GM12878 (cell line): ENCODE results near the gene NAA38. TPM values are rescaled to one million over a fixed set of nuclear protein-coding genes. Genes with fewer than 3 reads are reported as not detected.

Source experiments
- ATAC-seq: fragments of 200-7000 bp; cut with Tn5 transposase; 3 replicates; pipeline ENCODE4 v1.9.1; 2020; ENCODE audit warnings: mild to moderate bottlenecking, moderate library complexity
- BruUV-seq: library from RNA; stranded (reverse); fragments of 400-500 nt; replicated peaks from 2 replicates; lab custom pipeline; 2021; lab: Mats Ljungman, UMichigan
- CTCF ChIA-PET: fragments of 300-600 bp; sonication (Branson Sonifier 250); formaldehyde crosslinking; extraction: SDS; loops from one replicate; lab custom pipeline; 2021; ENCODE audit warnings: inconsistent platforms; lab: Yijun Ruan, JAX
- POLR2A ChIA-PET: fragments of 350-600 bp; formaldehyde crosslinking; extraction: SDS; loops from one replicate; lab custom pipeline; 2021; ENCODE audit warnings: inconsistent platforms; lab: Charles Lee
- RAD21 ChIA-PET: fragments of 300-600 bp; sonication (Branson Sonifier 250); formaldehyde crosslinking; loops from one replicate; lab custom pipeline; 2023; ENCODE audit warnings: antibody characterized with exemption; ENCODE audit not compliant: unreplicated experiment; lab: Charles Lee
- SMC1A ChIA-PET: fragments of 300-600 bp; sonication (Branson Sonifier 250); formaldehyde crosslinking; loops from one replicate; lab custom pipeline; 2023; ENCODE audit not compliant: unreplicated experiment, uncharacterized antibody; lab: Charles Lee
- DNase-seq: peaks from one replicate; pipeline ENCODE4 v3.0.0-alpha.2; 2011; ENCODE audit warnings: low read depth, low spot score
- FAIRE-seq: peaks from 3 replicates; lab custom pipeline; 2011; peaks lifted over from hg19 to GRCh38; lab: Jason Lieb, UNC
- H2AFZ ChIP-seq: 2 replicates; pipeline ENCODE4 v1.6.0; 2011; ENCODE audit warnings: low read depth, low read length, control low read depth; ENCODE audit not compliant: control insufficient read depth
- H3K27ac ChIP-seq: 2 replicates; pipeline ENCODE4 v1.5.1; 2011; ENCODE audit warnings: control low read depth; ENCODE audit not compliant: control insufficient read depth, insufficient read depth
- H3K27me3 ChIP-seq, 2 experiments: replicated peaks in 1 of 2; 2 replicates each; pipeline versions ENCODE4 v1.6.0 to v1.6.1; 2011; ENCODE audit warnings: low read length in 1 of 2; ENCODE audit not compliant: control insufficient read depth in 2 of 2, insufficient read depth in 2 of 2
- H3K36me3 ChIP-seq, 2 experiments: 2 replicates each; pipeline ENCODE4 v1.5.1; 2011; ENCODE audit warnings: low read length in 1 of 2; ENCODE audit not compliant: control insufficient read depth in 2 of 2, insufficient read depth in 2 of 2
- H3K4me1 ChIP-seq: 2 replicates; pipeline ENCODE4 v1.6.1; 2011; ENCODE audit warnings: mild to moderate bottlenecking, low read length, moderate library complexity, mixed read lengths; ENCODE audit not compliant: control insufficient read depth, insufficient read depth
- H3K4me2 ChIP-seq: 2 replicates; pipeline ENCODE4 v1.6.0; 2011; ENCODE audit warnings: control low read depth; ENCODE audit not compliant: control insufficient read depth, insufficient read depth
- H3K4me3 ChIP-seq: fragments of 200-600 bp; sonication (generic); 2 replicates; pipeline ENCODE4 v1.5.1; 2016
- H3K79me2 ChIP-seq: 2 replicates; pipeline ENCODE4 v1.6.0; 2011; ENCODE audit warnings: low read length; ENCODE audit not compliant: control insufficient read depth, insufficient read depth
- H3K9ac ChIP-seq: 2 replicates; pipeline ENCODE4 v1.8.0; 2011; ENCODE audit warnings: low read length, control low read depth, mixed read lengths; ENCODE audit not compliant: control insufficient read depth, insufficient read depth
- H3K9me3 ChIP-seq: replicated peaks from 3 replicates; pipeline ENCODE4 v1.5.1; 2011; ENCODE audit warnings: mild to moderate bottlenecking, low read length; ENCODE audit not compliant: control insufficient read depth, insufficient read depth
- H4K20me1 ChIP-seq: 2 replicates; pipeline ENCODE4 v1.6.0; 2011; ENCODE audit not compliant: control insufficient read depth, insufficient read depth
- GATAD2B ChIP-seq: fragments of 450-650 bp; conservative IDR thresholded peaks from 2 replicates; pipeline ENCODE4 v1.6.1; 2017; ENCODE audit warnings: low read depth, mild to moderate bottlenecking, moderate library complexity
- IKZF1 ChIP-seq: fragments of 450-650 bp; conservative IDR thresholded peaks from 2 replicates; pipeline ENCODE4 v1.6.1; 2017; ENCODE audit warnings: antibody characterized with exemption, mild to moderate bottlenecking
- IKZF2 ChIP-seq, 2 experiments: fragments of 450-650 bp; IDR thresholded peaks; 2 replicates each; pipeline ENCODE4 v1.6.1; 2017; ENCODE audit warnings: mild to moderate bottlenecking in 2 of 2, moderate library complexity in 2 of 2
- RAD51 ChIP-seq: fragments of 450-650 bp; IDR thresholded peaks from 2 replicates; pipeline ENCODE4 v1.6.1; 2016; ENCODE audit warnings: moderate library complexity, mild to moderate bottlenecking, inconsistent platforms
- SMC3 ChIP-seq: IDR thresholded peaks from 2 replicates; pipeline ENCODE4 v1.6.1; 2011; ENCODE audit warnings: low read length, improper control_type of control experiment, borderline replicate concordance
- TCF12 ChIP-seq: IDR thresholded peaks from 2 replicates; pipeline ENCODE4 v1.6.1; 2011; ENCODE audit warnings: low read depth, mild to moderate bottlenecking, low read length
- ZNF207 ChIP-seq: fragments of 450-650 bp; IDR thresholded peaks from 2 replicates; pipeline ENCODE4 v1.6.1; 2014; ENCODE audit warnings: antibody characterized with exemption, mild to moderate bottlenecking, borderline replicate concordance
- WGBS: methylation state at CpG from one replicate; pipeline ENCODE4 v1.1.6; 2016; ENCODE audit warnings: low lambda C conversion rate; ENCODE audit not compliant: insufficient replicate concordance, insufficient coverage; ENCODE audit errors: missing lambda C conversion rate; 5-methylcytosine and 5-hydroxymethylcytosine counted together
- in situ Hi-C: fragments of 300-500 bp; cut with MboI; formaldehyde crosslinking; loops from 9 replicates; pipeline ENCODE4 v1.14.3; 2018; ENCODE audit warnings: mixed read lengths
- intact Hi-C: fragments of 100-400 bp; cut with micrococcal nuclease; formaldehyde crosslinking; loops from one replicate; pipeline ENCODE4 v1.14.2; 2022; ENCODE audit not compliant: unreplicated experiment
- polyA plus RNA-seq, 11 experiments: library from polyadenylated mRNA; depleted of rRNA in 4 of 11; unstranded in 6 of 11; stranded (reverse) in 5 of 11; fragments of >200 nt; fragmentation: Nextera tagmentation in 4 of 11; fragmentation: Illumina TruSeq in 1 of 11; extraction: Ambion mirVana in 4 of 11; extraction: Trizol in 1 of 11; gene quantifications; 1 replicate in 1 of 11; 2 replicates in 10 of 11; pipeline versions ENCODE4 v1.2.1 to v1.2.3, GENCODE V29; 2011 to 2016; ENCODE audit warnings: inconsistent platforms in 2 of 11, missing spikeins in 2 of 11, low read depth in 1 of 11
- total RNA-seq, 4 experiments: library from RNA; depleted of rRNA in 3 of 4; stranded (reverse); fragments of >200 nt in 3 of 4; fragmentation: Illumina TruSeq in 1 of 4; extraction: Trizol in 1 of 4; gene quantifications; 2 replicates each; pipeline versions ENCODE4 v1.2.1 to v1.2.3, GENCODE V29; 2013 to 2021
- TF ChIP-seq, protein P1 (sequence below): fragments of 450-650 bp; IDR thresholded peaks from 2 replicates; pipeline ENCODE4 v1.6.1; 2017; ENCODE audit warnings: low read depth, mild to moderate bottlenecking, moderate library complexity
- TF ChIP-seq, protein P2 (sequence below): fragments of 450-650 bp; IDR thresholded peaks from 2 replicates; pipeline ENCODE4 v1.6.1; 2016; ENCODE audit warnings: mild to moderate bottlenecking, moderate library complexity, borderline replicate concordance

The NAA38 gene
- total and polyA plus RNA-seq, 10 of the 15 experiments (the other 5 are each of a cell fraction or from before 2014, with no cell fraction given) = 31.5 to 337 (median 215) TPM

DNA sequence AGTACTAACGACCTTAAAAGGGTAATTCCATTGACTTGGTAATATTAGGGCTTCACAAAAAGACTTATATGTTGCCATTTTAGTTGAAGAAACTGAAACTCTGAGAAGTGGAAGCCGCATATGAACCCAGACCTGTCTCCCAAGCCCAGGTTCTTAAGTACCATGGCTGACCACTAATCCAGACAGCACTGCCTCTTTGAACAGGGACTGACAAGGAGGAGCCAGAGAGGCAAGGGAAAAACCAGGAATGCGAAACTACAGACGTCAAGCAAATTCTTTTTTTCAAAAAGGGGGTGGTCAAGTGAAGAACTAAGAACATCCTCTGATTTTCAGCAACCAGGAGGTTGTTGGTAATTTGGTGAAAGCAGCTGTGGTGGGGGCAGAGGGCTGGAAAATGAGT lies 15.7 kb upstream of the NAA38 start:
- H3K27me3 ChIP-seq = no peaks in the 10 kb centered on the region
- no peaks in the 10 kb centered on the region; a peak in 2 of 4 replicates for H3K36me3 ChIP-seq
- H3K4me2 ChIP-seq = no peak overlapping the region
- ChIA-PET SMC1A (interaction anchor here (1.3 to 1.8 kb wide), 2 partner anchors 11 to 129 kb away, joined by 5 to 6 read pairs; no protein-coding TSS in a partner anchor), CTCF (interaction anchor here (1.1 to 15.5 kb wide), 5 partner anchors 10 to 112 kb away, joined by 3 to 308 read pairs (median 19); no protein-coding TSS in a partner anchor), RAD21 (interaction anchor here (0.8 to 1.5 kb wide), 2 partner anchors 14 to 59 kb away, joined by 3 read pairs; partner anchors contain the start of genes CNTROB and TRAPPC1), POLR2A (interaction anchor here (1.2 kb wide), 1 partner anchor 186 kb away, joined by 3 read pairs; the partner anchor contains the start of gene TP53)
- no peaks in the 10 kb centered on the region for H3K9me3 ChIP-seq
- H4K20me1 ChIP-seq = no peaks in the 10 kb centered on the region
- H2AFZ ChIP-seq = no peak overlapping the region
- BruUV-seq = no TSS peak
- ATAC-seq (peak; percentile 58; the same call in 2 of the 3 replicates), DNase-seq (no peak), FAIRE-seq (no peak)
- in situ Hi-C loops = no loop called here
- 0 out of 2 replicates have a peak, but pooled peaks cover 8% of the 10 kb centered on the region for H3K4me1 ChIP-seq
- H3K4me3 ChIP-seq = no peak overlapping the region
- 0 out of 2 replicates have a peak, but pooled peaks have one; percentile 30 for TF ChIP-seq IKZF1
- TF ChIP-seq, protein P1, sequence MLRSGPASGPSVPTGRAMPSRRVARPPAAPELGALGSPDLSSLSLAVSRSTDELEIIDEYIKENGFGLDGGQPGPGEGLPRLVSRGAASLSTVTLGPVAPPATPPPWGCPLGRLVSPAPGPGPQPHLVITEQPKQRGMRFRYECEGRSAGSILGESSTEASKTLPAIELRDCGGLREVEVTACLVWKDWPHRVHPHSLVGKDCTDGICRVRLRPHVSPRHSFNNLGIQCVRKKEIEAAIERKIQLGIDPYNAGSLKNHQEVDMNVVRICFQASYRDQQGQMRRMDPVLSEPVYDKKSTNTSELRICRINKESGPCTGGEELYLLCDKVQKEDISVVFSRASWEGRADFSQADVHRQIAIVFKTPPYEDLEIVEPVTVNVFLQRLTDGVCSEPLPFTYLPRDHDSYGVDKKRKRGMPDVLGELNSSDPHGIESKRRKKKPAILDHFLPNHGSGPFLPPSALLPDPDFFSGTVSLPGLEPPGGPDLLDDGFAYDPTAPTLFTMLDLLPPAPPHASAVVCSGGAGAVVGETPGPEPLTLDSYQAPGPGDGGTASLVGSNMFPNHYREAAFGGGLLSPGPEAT = no peak
- no peak for TF ChIP-seq IKZF2 (IDR thresholded peaks at IDR 0.05)
- H3K79me2 ChIP-seq = no peaks in the 10 kb centered on the region; the same call in 1 of the 2 replicates
- no peak overlapping the region for H3K9ac ChIP-seq
- WGBS = 54% methylated on average over 4 of the region's 4 CpGs
- intact Hi-C loops = no loop called here
- no peak overlapping the region; the same call in 1 of the 2 replicates for H3K27ac ChIP-seq

DNA sequence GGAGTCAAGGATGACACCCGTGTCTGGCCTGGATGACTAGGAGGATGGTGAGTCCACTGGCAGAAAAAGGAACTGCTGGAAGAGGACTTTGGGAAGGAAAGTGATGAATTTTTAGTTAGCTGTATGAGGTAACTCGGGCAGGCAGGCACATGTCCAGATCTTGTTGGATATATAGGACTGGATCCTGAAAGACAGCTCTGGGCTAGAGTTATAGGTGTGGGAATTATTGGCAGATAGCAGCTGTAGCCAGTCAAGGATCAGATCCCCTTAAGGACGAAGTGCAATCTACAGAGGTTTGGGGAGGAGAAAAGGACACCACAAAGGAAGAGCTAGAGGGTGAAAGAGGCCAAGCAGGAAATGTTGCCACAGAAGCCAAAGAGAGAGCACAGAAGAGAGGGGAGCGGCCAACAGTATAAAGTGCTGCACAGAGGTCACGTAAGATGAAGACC lies 10.5 kb upstream of the NAA38 start:
- no peaks in the 10 kb centered on the region for H3K27me3 ChIP-seq
- 0 out of 4 replicates have a peak, but pooled peaks cover 0 to 4% of the 10 kb centered on the region in 2 experiments for H3K36me3 ChIP-seq
- in situ Hi-C loops (no loop called here), intact Hi-C loops (no loop called here)
- H2AFZ ChIP-seq = no peak overlapping the region
- RAD21 ChIA-PET = no interaction called here
- H4K20me1 ChIP-seq = no peaks in the 10 kb centered on the region
- POLR2A ChIA-PET = no interaction called here
- no TSS peak for BruUV-seq
- H3K4me1 ChIP-seq = no peaks in the 10 kb centered on the region
- no peak for DNase-seq
- 48% methylated on average over 5 of the region's 5 CpGs for WGBS
- TF ChIP-seq ZNF207 (no peak), RAD51 (no peak), SMC3 (no peak), GATAD2B (no peak), TCF12 (no peak)
- TF ChIP-seq, protein P2, sequence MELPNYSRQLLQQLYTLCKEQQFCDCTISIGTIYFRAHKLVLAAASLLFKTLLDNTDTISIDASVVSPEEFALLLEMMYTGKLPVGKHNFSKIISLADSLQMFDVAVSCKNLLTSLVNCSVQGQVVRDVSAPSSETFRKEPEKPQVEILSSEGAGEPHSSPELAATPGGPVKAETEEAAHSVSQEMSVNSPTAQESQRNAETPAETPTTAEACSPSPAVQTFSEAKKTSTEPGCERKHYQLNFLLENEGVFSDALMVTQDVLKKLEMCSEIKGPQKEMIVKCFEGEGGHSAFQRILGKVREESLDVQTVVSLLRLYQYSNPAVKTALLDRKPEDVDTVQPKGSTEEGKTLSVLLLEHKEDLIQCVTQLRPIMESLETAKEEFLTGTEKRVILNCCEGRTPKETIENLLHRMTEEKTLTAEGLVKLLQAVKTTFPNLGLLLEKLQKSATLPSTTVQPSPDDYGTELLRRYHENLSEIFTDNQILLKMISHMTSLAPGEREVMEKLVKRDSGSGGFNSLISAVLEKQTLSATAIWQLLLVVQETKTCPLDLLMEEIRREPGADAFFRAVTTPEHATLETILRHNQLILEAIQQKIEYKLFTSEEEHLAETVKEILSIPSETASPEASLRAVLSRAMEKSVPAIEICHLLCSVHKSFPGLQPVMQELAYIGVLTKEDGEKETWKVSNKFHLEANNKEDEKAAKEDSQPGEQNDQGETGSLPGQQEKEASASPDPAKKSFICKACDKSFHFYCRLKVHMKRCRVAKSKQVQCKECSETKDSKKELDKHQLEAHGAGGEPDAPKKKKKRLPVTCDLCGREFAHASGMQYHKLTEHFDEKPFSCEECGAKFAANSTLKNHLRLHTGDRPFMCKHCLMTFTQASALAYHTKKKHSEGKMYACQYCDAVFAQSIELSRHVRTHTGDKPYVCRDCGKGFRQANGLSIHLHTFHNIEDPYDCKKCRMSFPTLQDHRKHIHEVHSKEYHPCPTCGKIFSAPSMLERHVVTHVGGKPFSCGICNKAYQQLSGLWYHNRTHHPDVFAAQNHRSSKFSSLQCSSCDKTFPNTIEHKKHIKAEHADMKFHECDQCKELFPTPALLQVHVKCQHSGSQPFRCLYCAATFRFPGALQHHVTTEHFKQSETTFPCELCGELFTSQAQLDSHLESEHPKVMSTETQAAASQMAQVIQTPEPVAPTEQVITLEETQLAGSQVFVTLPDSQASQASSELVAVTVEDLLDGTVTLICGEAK = no peak
- H3K27ac ChIP-seq = no peak overlapping the region
- SMC1A ChIA-PET = interaction anchor here (1.0 to 2.7 kb wide), 7 partner anchors 8 to 194 kb away, joined by 3 to 9 read pairs (median 5); partner anchors contain the start of gene NAA38
- H3K9me3 ChIP-seq = no peaks in the 10 kb centered on the region
- H3K4me2 ChIP-seq = no peak overlapping the region
- CTCF ChIA-PET = interaction anchor here (0.6 to 15.5 kb wide), 5 partner anchors 11 to 163 kb away, joined by 3 to 308 read pairs (median 4); partner anchors contain the start of gene NAA38
- H3K9ac ChIP-seq = no peak overlapping the region
- H3K79me2 ChIP-seq = no peaks in the 10 kb centered on the region
- FAIRE-seq = no peak
- ATAC-seq = no peak
- no peak overlapping the region for H3K4me3 ChIP-seq
